Esophagus muscularis mucosa (tissue), 4 donors: ENCODE measurements around the gene PTPRJ.

Source experiments
- CTCF ChIP-seq, 3 experiments: fragments of 200-600 bp in 2 of 3; fragments of 450-650 bp in 1 of 3; sonication (generic) in 2 of 3; IDR thresholded peaks; one replicate each; pipeline ENCODE4 v1.5.1; 2017 to 2019; ENCODE audit warnings: antibody characterized with exemption in 3 of 3, mild to moderate bottlenecking in 2 of 3, moderate library complexity in 1 of 3
- EP300 ChIP-seq: sonication (generic); formaldehyde crosslinking; IDR thresholded peaks from one replicate; pipeline ENCODE4 v1.6.1; 2017; ENCODE audit warnings: antibody characterized with exemption
- POLR2A ChIP-seq: fragments of 450-650 bp; IDR thresholded peaks from one replicate; pipeline ENCODE4 v1.6.1; 2017; ENCODE audit warnings: antibody characterized with exemption, moderate library complexity, mild to moderate bottlenecking, low read depth

GRCh38 chr11:48013269-48013901 lies 33.0 kb downstream of the PTPRJ start:
- TF ChIP-seq CTCF (IDR thresholded peaks at IDR 0.05) (no peak), EP300 (no peak), POLR2A (no peak)
